GM18861 (cell line): ENCODE data around the gene MYBPC3.

Source experiments
- ATAC-seq: cut with Tn5 transposase; IDR thresholded peaks from one replicate; pipeline ENCODE4 v1.9.1; 2021; ENCODE audit not compliant: unreplicated experiment

Gene MYBPC3

GRCh38 chr11:47359162-47359561, 6.7 kb upstream of the MYBPC3 start:
- ATAC-seq, result no peak

GRCh38 chr11:47358731-47359051, 6.2 kb upstream of the MYBPC3 start:
- ATAC-seq, result no peak

DNA sequence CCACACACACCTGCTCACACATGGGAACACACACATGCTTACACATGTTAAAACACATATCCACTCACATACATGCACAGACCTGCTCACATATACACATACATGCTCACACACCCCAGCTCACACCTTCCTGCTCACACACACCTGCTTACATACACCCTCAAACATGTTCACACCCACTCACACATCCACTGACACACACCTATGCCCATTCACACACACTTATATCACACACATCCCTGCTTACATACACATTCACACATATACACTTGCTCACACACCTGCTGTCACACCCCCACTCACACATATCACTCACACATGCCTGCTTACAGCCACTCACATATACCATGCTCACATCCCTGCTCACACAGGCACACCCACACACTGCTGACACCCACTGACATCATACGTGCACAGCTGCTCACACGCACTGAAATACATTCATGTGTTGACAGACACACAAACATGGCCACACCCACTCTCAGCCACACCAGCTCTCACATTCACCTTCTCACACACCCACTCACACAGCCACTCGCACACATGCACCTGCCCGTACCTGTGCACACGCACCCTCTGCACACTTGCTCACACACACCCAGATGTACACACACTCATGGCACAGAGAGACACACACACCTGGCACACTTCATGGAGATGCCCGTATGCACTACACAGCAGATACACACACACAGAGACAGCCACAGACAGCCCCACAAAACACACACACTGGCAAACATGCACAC, 5.7 kb upstream of the MYBPC3 start:
- ATAC-seq, result no peak

GRCh38 chr11:47356998-47357329, 4.5 kb upstream of the MYBPC3 start:
- ATAC-seq, result no peak

- ATAC-seq, result no peak
Measured at GRCh38 chr11:47356129-47356997, 3.9 kb upstream of the MYBPC3 start.

DNA sequence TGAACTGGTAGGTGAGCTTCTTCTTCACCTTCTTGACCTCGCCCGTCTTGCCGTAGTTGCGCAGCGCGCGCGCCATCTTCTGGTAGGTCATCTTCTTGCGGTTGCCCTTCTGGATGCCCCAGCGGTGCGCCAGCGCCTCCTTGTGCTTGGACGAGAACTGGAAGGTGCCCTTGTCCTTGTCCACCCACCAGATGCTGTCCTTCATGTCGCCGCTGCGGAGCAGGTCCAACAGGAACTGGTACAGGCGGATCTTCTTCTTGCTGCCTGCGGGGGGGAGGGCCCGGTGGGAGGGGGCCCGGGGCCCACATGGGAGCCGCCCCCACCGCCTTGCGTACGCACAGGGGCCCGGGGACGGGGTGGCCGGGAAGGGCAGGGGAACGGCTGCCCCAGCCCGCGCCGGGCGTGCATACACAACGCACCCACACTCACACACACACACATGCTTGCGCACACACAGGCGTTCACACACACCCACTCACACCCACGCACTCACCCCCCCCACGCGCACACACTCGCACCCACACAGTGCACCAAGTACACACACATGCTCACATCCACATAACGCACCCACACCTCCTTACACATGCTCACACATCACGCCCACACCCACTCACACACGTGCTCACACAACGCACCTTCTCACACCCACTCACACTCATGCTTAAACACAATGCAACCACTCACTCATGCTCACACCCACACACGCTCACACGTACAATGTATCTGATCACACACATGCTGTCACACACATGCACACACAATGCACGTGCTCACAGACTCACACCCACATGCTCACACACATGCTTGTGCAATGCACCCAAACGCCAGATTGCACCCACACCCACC, 3.0 kb upstream of the MYBPC3 start:
- no peak for ATAC-seq

GRCh38 chr11:47354913-47355282, 2.4 kb upstream of the MYBPC3 start:
- ATAC-seq, result no peak

DNA sequence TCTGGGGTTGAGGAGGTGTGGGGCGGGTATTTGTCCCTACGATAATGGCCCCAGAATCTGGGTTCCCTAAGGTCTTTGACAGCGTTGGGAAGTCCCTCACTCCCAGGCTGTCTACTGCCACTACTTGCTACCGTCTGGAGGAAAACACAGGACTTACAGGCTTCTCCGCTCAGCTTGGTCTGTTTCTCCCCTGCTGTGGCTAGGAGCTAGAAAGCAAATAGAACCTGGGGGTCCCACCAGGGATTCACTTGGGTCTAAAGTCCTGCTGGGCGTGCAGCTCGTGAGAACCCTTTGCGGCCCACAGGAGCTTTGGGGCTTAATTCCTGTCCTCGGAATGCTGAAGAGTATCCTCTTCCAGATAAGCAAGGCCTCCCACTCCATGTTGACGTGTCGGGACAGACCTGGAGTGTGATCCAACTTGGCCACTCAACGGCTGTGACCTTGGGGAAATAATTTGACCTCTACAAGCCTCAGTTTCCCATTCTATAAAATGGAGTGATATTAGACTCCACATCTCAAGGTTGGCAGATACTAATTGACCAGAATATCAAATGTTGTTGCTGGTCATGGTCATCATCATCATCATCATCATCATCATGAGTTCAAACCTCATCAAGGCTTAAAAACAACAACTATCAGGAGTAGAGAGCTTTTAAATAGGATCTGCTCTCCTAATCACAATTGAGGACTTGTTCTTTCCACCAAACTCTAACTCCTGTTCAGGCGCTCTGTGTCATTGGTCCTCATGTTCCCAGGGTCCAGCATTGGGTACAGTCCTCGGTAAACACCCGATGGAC, 1.7 kb upstream of the MYBPC3 start:
- no peak for ATAC-seq

DNA sequence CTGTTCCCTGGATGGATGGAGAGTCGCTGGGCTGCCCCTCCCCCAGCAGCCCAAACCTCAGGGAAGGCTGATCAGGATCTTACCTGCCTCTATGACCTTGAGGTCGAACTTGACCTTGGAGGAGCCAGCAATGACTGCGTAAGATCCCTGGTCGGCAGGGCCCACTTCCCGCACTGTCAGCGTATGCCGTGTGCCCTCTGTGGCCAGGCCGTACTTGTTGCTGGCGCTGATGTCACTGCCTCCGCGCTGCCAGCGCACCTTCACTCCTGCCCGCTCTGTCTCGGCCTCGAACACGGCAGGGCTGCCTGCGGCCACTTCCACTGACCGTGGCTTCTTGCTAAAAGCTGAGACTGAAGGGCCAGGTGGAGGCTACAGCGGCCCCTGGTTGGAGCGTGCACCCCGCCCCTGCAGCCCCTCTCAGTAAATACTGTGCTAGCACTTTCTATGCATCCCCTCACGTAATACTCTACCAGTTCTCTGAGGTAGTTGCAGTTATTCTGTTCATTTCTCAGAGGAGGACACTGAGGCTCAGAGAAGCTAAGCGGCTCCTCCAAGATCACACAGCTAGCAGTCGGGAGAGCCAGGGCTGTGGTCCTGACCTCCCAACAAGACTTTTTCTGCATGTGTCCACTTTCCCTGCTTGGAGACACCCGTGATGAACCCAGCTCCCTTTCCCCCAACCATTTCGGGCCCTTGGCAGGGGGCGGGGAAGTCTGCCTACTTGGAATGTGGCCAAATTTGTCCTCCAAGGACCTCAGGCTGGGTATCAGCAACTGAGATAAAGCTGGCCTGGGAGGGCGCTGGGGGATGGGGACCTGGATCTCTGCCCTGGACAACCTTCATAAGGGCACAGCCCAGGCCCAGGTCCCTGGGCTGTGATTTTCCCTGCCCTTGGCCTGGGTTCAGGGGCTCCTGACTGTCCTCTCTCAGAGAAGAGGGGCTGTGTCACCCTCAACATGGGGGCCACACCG, 1.1 kb downstream of the MYBPC3 start:
- ATAC-seq, result no peak

GRCh38 chr11:47350315-47350714, 2.2 kb downstream of the MYBPC3 start:
- no peak for ATAC-seq

GRCh38 chr11:47349521-47350095, 2.9 kb downstream of the MYBPC3 start:
- no peak for ATAC-seq

- ATAC-seq, result no peak
Measured at GRCh38 chr11:47348859-47349258, 3.6 kb downstream of the MYBPC3 start.

- no peak for ATAC-seq
Measured at GRCh38 chr11:47348131-47348802, 4.2 kb downstream of the MYBPC3 start.

DNA sequence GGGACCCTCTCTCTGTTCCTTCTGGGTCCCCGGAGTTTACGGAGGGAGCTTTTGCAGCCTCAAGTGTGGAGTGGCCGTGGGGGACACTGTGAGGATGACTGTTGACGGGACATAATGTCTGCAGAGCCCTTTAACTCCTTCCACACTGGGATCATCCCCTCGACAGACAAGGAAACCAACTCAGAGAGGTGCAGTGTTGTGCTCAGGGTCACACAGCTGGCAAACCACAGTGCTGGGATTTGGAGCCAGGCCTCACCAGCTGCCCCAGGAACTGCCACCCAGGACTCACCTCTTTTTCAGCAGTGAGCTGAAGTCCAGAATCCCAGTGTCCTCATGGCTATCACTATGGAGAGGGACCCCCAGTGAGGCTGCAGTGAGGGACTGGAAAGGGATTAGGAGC, 5.4 kb downstream of the MYBPC3 start:
- ATAC-seq, result no peak

- no peak for ATAC-seq
Measured at GRCh38 chr11:47345890-47346563, 6.5 kb downstream of the MYBPC3 start.

DNA sequence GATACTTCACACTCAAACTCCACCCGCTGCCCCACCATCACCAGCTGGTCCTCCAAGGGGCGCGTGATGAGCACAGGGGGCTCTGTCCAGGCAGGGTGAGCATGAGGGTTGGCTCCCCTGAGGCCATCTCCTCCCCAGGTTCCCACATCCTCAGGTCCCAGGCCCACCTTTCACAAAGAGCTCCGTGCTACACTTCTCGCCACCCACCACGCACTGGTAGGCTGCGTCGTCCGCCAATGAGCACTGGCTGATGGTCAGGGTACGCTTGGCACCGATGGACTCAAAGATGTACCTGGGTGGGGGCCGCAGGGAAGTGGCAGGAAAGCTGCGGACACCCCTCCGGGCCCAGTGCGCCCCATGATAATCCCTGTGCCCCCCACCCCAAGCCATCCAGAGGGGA, 9.6 kb downstream of the MYBPC3 start:
- ATAC-seq, result no peak

- no peak for ATAC-seq
Measured at GRCh38 chr11:47342036-47342803, 10.3 kb downstream of the MYBPC3 start.
